HG02571 (cell line): ENCODE results near the gene EML4.

Experiments used
- ATAC-seq: cut with Tn5 transposase; IDR thresholded peaks from one replicate; pipeline ENCODE4 v1.9.1; 2021; ENCODE audit warnings: mild to moderate bottlenecking, moderate library complexity; ENCODE audit not compliant: unreplicated experiment

The EML4 gene

GRCh38 chr2:42192652-42193566, 23.8 kb downstream of the EML4 start:
- ATAC-seq: no peak

GRCh38 chr2:42193722-42194187, 24.6 kb downstream of the EML4 start:
- ATAC-seq: no peak

DNA sequence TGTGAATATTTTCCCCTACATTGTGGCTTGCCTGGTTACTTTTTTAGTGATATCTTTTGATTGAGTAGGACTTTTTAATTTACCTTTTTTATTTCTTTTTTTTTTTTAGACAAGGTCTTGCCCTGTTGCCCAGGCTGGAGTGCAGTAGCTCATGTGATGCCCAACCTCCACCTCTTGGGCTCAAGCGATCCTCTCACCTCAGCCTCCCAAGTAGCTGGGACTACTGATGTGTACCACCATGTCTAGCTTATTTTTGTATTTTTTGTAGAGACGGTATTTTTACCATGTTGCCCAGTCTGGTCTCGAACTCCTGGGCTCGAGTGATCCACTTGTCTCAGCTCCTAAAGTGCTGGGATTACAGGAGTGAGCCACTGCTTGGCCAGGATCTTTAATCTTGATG, 25.3 kb downstream of the EML4 start:
- no peak for ATAC-seq

DNA sequence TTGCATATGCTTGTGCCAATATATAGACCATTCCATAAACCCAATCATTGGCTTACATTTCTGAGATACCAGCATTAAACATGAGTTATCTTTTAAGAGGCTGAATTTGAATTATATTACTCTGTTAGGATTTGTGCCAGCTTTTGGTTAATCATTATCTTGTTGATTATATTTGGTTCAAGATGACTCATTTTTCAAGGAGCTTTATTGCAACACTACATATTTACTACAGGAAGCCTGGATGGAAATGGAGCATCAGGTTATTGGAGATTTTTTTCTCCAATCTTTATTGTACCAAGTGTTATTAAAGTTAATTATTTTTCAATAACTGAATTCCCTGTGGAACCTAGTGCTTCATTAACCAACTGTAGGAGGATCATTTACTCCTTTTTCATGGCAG, 26.4 kb downstream of the EML4 start:
- no peak for ATAC-seq

DNA sequence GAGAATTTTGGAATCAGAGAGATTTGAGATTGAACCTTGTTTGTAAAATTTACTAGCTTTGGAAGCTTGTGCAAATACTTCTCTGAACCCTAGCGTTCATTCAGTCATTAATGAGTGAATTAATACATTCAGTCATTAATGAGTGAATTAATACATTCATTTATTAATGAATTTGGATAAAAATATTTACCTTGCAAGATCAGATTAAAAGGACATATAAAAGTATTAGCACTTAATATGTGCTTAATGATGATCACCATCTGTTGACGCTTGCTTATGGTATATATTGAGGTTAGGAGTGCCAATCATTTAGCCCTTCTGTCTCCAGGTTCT, 26.9 kb downstream of the EML4 start:
- no peak for ATAC-seq

DNA sequence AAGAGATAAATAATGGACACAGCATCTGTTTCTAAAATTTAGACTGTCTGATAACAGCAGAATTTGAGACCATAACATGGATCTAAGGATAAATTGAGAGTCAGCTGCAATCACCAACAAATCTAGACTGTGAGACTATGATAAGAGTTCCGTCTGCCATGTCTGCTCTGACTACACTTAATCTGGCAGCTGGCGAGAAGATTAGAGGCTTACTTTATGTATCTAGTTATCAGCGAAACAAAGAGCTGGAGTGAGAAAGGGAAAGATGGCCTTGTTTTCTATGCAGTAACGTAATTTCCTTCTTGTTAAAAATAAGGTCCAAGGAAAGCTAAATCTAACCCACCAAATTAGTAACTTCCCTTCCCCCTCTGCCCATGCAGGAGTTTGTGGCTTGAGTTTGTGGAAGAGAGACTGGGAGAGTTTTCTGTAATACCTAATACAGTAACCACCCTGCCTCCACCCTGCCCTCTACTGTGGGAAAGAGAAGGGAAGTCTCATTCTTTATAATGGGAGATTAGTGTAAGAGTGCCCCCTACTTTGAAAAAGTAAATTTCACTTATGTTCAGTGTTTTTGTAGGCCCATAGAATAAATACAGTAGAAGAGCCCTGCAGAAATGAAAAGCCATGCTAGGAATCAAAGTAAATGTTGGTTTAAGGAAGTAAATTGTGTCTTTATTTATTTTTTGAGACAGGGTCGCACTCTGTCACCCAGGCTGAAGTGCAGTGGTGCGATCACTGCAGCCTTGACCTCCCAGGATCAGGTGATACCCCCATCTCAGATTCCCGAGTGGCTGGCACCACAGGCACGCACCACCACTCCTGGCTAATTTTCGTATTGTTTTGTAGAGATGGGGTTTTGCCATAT, 27.5 kb downstream of the EML4 start:
- ATAC-seq: no peak

DNA sequence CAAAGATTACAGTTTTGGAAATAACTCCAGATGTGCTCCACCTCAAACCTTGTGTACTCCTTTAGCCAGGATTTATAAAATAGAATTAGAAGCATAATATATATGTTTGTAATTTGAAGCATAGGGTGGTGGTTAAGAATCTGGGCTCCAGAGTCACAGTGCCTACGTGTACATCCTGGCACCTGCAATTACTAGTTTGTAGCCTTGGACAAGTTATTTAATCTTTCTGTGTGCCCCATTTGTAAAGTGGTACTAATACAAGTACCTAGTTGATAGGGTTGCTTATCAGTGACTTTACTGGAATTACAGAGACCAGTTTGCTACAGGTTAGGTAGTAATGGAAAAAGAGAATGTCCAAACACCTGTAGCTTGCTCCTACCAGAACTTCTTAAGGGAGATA, 28.6 kb downstream of the EML4 start:
- no peak for ATAC-seq

DNA sequence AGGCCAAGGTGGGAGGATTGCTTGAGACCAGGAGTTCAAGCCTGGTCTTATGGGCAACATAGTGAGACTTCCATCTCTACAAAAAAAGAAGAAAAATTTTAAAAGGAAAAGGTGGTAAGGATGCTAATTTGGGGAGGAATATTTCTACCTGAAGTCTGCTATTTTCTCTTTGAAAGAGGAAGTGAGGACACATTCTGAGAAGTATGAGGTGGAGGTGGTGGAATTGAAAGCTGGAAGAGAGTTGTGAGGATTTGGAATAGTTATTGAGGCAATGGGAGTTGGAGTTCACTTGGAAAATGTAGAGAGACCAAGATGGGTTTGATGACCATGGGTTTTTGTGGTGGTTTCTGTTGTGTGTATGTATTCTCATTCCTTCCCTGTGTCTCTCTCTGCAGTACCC, 29.3 kb downstream of the EML4 start:
- ATAC-seq: no peak

- no peak for ATAC-seq
These were observed 29.8 kb downstream of the EML4 start for GRCh38 chr2:42199002-42199401.

DNA sequence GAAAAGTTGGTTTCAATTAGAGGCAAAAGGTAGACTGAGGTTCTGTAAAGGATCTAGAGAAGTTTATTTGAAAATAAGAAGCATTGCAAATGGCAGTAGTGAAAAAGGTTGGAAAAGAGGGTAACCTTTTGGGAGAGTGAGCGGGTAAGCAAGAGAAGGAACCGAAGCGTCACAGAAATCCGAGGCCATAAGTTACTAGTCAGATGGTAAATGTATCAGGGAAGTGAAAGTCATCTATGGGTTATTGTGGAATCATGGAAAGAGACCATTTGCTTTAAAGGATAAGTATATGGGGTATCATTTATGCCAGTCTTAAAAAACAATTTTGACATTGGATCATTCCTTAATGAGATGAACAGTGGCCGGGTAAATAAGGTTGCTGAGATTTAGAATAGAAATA, 30.5 kb downstream of the EML4 start:
- no peak for ATAC-seq

- ATAC-seq: no peak
These were observed 32.0 kb downstream of the EML4 start for GRCh38 chr2:42200926-42201855.

GRCh38 chr2:42202634-42203008, 33.5 kb downstream of the EML4 start:
- ATAC-seq: no peak

DNA sequence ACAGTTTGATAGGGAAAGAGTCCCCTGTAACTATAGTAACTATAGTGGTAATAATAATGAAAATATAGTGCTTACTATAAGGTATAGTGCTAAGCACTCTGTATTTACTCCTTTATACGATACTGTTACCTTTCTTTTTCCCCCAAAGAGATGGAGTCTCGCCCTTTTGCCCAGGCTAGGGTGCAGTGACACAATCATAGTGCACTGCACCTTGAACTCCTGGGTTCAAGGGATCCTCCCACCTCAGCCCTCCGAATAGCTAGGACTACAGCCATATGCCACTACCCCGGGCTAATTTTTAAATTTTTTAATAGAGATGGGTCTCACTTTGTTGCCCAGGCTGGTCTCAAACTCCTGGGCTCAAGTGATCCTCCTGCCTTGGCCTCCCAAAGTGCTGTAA, 34.6 kb downstream of the EML4 start:
- no peak for ATAC-seq

DNA sequence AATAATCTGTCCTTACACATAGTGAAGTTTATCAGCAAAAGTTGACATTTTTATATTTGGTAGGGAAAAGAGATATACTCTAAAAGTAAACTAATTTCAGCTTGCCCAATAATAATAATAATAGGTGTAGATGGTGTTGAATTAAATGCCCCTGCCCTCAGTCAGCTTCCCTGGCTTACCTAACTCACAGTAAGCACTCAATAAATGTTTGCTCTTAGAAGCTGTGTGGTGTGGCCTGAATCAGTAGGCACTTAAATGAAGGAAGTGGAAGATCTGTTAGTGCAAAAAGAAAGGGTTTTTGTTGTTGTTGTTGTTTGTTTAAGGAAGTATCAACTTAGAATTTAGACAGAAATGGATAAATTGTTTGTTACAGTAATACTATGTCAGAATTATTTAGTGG, 36.2 kb downstream of the EML4 start:
- no peak for ATAC-seq

DNA sequence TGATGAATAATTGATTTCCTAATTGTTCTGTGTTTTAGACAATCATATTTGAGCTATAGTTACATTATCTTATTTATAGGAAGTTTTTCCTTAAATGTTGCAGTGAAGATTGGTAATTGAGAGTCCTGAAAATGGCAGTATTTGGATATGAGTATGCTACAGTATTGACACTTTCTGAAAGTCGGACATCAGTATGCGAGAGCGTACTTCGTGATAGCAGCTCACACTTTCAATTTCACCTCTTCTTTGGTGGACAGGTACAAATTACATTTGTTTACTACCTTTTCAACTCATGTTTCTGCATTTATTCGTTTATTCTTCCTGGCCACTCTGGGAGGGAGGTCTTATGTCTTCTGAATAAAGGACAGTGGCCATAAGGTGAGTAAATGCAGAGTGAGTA, 38.7 kb downstream of the EML4 start:
- ATAC-seq: no peak

- ATAC-seq: no peak
These were observed 41.0 kb downstream of the EML4 start for GRCh38 chr2:42210203-42210602.

- ATAC-seq: no peak
These were observed 42.1 kb downstream of the EML4 start for GRCh38 chr2:42211291-42211690.

DNA sequence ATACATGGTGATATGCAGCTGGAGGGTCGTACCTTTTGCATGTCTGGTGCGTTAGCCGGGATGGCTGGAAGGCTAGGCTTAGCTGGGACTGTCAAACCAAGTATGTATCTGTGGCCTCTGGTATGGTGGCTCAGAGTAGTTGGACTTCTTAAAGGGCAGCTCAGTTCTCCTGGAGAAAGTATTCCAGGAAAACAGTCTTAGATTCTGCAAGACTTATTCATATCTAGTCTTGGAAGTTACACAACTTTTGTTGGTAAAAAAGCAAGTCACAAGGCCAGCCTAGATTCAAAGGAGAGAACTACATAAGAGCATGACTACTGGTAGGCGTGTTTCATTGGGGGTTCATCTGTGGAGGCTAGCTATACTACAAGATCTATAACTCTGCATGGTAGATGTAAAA, 45.5 kb downstream of the EML4 start:
- no peak for ATAC-seq

DNA sequence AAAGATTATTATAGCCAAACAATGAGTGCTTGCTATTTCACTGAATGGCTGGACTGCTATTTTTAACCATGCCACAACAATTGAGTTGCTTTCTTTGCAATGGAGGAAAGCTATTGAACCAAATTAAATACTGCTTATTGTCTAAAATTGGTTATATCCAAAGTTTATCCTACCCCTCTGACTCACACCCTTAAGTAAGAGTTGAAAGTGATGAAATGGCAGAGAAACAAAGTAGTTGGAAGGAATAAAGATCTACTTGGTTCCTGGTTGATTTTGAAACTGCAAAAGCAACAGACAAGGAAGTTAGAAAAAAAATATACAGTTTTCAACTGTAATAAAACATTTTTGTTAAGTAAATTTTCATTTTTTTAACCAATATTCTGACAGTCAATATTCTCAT, 47.5 kb downstream of the EML4 start:
- no peak for ATAC-seq

DNA sequence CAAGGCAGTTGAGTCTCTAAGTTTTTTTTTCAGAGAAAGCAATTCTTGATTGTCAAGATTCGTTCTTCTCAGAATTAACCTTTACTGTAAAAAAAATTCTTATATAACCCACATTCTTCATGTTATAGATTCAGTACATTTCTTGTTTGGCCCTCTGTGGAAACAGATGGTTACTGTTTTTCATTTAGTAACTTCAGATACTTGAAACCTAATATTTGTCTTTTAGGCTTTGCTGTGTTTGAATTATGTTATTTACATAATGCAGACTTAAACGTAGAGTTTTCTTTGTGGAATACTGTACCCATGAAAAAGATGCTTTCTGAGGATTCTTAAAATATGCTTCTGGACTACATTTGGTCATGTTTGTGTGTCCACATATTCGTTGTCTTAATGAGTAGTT, 48.2 kb downstream of the EML4 start:
- no peak for ATAC-seq

DNA sequence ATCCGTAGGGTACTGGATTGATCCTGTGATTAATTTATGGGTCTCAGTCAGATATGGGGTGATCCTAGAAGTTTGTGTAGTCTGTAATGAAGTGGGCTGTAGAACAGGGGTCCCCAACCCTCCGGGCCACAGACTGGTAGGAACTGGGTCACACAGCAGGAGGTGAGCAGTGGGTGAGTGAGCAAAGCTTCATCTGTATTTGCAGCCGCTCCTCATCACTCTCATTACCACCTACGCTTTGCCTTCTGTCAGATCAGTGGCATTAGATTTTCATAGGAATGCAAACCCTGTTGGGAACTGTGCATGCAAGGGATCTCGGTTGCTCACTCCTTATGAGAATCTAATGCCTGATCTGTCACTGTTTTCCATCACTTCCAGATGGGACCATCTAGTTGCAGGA, 48.8 kb downstream of the EML4 start:
- ATAC-seq: no peak
